Heart left ventricle (tissue), 16 donors: ENCODE measurements around the gene CHAT. TPM values are rescaled to one million over a fixed set of nuclear protein-coding genes. Genes with fewer than 3 reads are reported as not detected.

Experiments
- ATAC-seq, 4 donors: fragments of 200-7000 bp; cut with Tn5 transposase; one replicate each; pipeline ENCODE4 v1.9.1; 2020 to 2022; ENCODE audit warnings: moderate library complexity in 4 of 4, mild to moderate bottlenecking in 3 of 4, moderate number of reproducible peaks in 1 of 4
- DNase-seq, 5 donors: peaks; one replicate each; pipeline ENCODE4 v3.0.0-alpha.2; 2020
- H3K27ac ChIP-seq, 12 donors: fragments of 200-600 bp; sonication (generic) in 4 of 12; one replicate each; pipeline versions ENCODE4 v1.5.0 to v1.8.0; 2016 to 2022; ENCODE audit warnings: mild to moderate bottlenecking in 2 of 12
- H3K27me3 ChIP-seq, 9 donors: fragments of 200-600 bp; sonication (generic) in 2 of 9; one replicate each; pipeline versions ENCODE4 v1.5.1 to v1.8.0; 2016 to 2022; ENCODE audit warnings: mild to moderate bottlenecking in 3 of 9
- H3K36me3 ChIP-seq, 9 donors: fragments of 200-600 bp; sonication (generic) in 2 of 9; one replicate each; pipeline versions ENCODE4 v1.5.0 to v1.8.0; 2018 to 2022; ENCODE audit warnings: mild to moderate bottlenecking in 2 of 9
- H3K4me1 ChIP-seq, 12 donors: fragments of 200-600 bp; sonication (generic) in 4 of 12; one replicate each; pipeline versions ENCODE4 v1.5.0 to v1.8.0; 2016 to 2022; ENCODE audit warnings: mild to moderate bottlenecking in 3 of 12
- H3K4me3 ChIP-seq, 12 donors: fragments of 200-600 bp; sonication (generic) in 4 of 12; one replicate each; pipeline versions ENCODE4 v1.5.0 to v1.8.0; 2017 to 2022; ENCODE audit warnings: mild to moderate bottlenecking in 9 of 12, moderate library complexity in 4 of 12
- H3K9me3 ChIP-seq, 12 donors: fragments of 200-600 bp; sonication (generic) in 4 of 12; one replicate each; pipeline versions ENCODE4 v1.5.0 to v1.8.0; 2016 to 2022; ENCODE audit warnings: mild to moderate bottlenecking in 1 of 12
- POLR2A ChIP-seq, 2 donors: fragments of 450-650 bp; IDR thresholded peaks; one replicate each; pipeline ENCODE4 v1.6.1; 2017; ENCODE audit warnings: antibody characterized with exemption in 2 of 2, mild to moderate bottlenecking in 2 of 2, moderate library complexity in 2 of 2
- WGBS, 4 donors: extraction: QIAGEN DNeasy Blood & Tissue Kit in 2 of 4; methylation state at CpG; one replicate each; pipeline versions ENCODE4 v1.1.5 to v1.1.7; 2013 to 2018; 5-methylcytosine and 5-hydroxymethylcytosine counted together
- intact Hi-C, 10 donors: fragments of 100-400 bp; cut with DNase I; formaldehyde crosslinking; loops; one replicate each; pipeline versions ENCODE4 v1.11.1 to v1.14.2; 2022
- polyA plus RNA-seq, 2 donors: library from polyadenylated mRNA; stranded (reverse); fragments of 200-250 nt; gene quantifications; one replicate each; pipeline ENCODE4 v1.2.3, GENCODE V29; 2013
- total RNA-seq, 9 donors: library from RNA; depleted of rRNA in 2 of 9; stranded (reverse); fragments of >200 nt in 2 of 9; fragmentation: NEBNext Ultra II Directional in 3 of 9; extraction: Animal tissue kit (Norgen Biotek cat#: 25700) in 3 of 9; gene quantifications; one replicate each; pipeline versions ENCODE4 v1.1.0 to v1.2.4, GENCODE V29; 2016 to 2023
- TF ChIP-seq, protein P1 (sequence below), 12 donors: fragments of 200-600 bp; sonication (generic) in 4 of 12; IDR thresholded peaks; one replicate each; pipeline versions ENCODE4 v1.5.0 to v1.8.0; 2018 to 2022; ENCODE audit warnings: antibody characterized with exemption in 12 of 12, mild to moderate bottlenecking in 5 of 12
- donor health status: ischemic (EF 13 %, LVEDD 7.1; RV severe dilation, severe dysfunction).
- donor health status: healthy with polysubstance abuse.
- donor health status: DM: no; HTN: yes; CAD: no.
- donor health status: DM: no; HTN: no; CAD: no.
- donor health status: ischemic (EF 25% LVEDD 6.9; RV normal size, moderate dysfunction).
- donor health status: ischemic (EF 25% LVEDD 5.7; RV mildly dilated, moderate dysfunction).
- donor health status: healthy.
- donor health status: DM: yes; HTN: yes; CAD: no.
- donor health status: ischemic (EF 35%, LVEDD 5.7; RV mildly dilated, moderate dysfunction).
- donor health status: nonischemic (EF 11% LVEDD 7.7; RV severe dilation, severe dysfunction).
- donor health status: DM: yes; HTN: yes; CAD: no.
- donor health status: PGD.
- donor health status: ischemic (EF 29% LVEDD 5.4; RV normal size, mild dysfunction).
- donor health status: nonischemic (EF 23%, LVEDD 6.1; RV moderate dilation, normal function).

The CHAT gene
- total and polyA plus RNA-seq, 11 donors: not detected

DNA sequence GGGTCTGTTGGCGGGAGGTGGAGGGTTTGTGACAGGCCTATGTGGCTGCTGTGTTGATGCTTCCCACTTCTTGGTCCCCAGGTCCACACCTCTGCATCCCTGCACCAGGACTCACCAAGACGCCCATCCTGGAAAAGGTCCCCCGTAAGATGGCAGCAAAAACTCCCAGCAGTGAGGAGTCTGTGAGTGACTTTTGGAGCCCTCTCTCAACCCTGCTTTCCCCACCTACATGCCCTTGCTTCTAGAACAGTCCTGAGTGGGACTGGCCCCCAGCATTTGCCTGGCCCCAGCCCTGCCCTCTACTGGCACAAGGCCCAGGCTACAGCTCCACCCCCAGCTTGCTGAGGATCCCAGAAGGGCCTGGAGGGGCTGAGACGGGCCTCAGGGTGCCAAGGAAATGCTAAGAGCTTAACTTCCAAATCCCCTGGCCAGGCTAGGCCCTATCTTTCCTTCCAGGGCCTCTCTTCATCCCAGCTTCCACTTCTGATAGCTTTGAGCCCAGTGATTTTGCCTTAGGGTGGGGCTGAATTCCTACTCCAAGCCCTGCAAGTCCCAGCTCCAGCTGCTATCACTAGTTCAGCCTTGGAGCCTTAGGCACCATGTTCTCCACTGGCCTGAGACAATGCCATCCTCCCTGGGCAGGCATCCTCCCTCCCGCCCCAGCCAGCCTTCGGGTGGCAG lies 2.7 kb downstream of the CHAT start:
- TF ChIP-seq, protein P1, sequence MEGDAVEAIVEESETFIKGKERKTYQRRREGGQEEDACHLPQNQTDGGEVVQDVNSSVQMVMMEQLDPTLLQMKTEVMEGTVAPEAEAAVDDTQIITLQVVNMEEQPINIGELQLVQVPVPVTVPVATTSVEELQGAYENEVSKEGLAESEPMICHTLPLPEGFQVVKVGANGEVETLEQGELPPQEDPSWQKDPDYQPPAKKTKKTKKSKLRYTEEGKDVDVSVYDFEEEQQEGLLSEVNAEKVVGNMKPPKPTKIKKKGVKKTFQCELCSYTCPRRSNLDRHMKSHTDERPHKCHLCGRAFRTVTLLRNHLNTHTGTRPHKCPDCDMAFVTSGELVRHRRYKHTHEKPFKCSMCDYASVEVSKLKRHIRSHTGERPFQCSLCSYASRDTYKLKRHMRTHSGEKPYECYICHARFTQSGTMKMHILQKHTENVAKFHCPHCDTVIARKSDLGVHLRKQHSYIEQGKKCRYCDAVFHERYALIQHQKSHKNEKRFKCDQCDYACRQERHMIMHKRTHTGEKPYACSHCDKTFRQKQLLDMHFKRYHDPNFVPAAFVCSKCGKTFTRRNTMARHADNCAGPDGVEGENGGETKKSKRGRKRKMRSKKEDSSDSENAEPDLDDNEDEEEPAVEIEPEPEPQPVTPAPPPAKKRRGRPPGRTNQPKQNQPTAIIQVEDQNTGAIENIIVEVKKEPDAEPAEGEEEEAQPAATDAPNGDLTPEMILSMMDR (IDR thresholded peaks at IDR 0.05): no peak
- no peak for TF ChIP-seq POLR2A (IDR thresholded peaks at IDR 0.05)
- peaks cover 37 to 96% (median 68%) of the 10 kb centered on the region in 9 donors for H3K27me3 ChIP-seq
- no peak overlapping the region for H3K27ac ChIP-seq
- H3K36me3 ChIP-seq: no peaks in the 10 kb centered on the region
- no peak for DNase-seq
- intact Hi-C loops: no loop called here
- peaks cover 0 to 11% (median 0%) of the 10 kb centered on the region in 12 donors for H3K4me1 ChIP-seq
- no peak for ATAC-seq
- H3K4me3 ChIP-seq: no peak overlapping the region
- no peaks in the 10 kb centered on the region for H3K9me3 ChIP-seq
- 69 to 79% (median 70%) methylated on average over 6 of the region's 6 CpGs for WGBS, 4 donors

GRCh38 chr10:49617121-49618020 lies 3.5 kb downstream of the CHAT start:
- H3K4me3 ChIP-seq: no peak overlapping the region
- peaks cover 0 to 5% (median 0%) of the 10 kb centered on the region in 12 donors for H3K4me1 ChIP-seq
- intact Hi-C loops: no loop called here
- peaks cover 29 to 88% (median 60%) of the 10 kb centered on the region in 9 donors for H3K27me3 ChIP-seq
- ATAC-seq (no peak), DNase-seq (no peak)
- H3K36me3 ChIP-seq: no peaks in the 10 kb centered on the region
- H3K9me3 ChIP-seq: no peaks in the 10 kb centered on the region
- WGBS, 4 donors: 53 to 65% (median 56%) methylated on average over 7 of the region's 7 CpGs
- TF ChIP-seq POLR2A (IDR thresholded peaks at IDR 0.05): no peak
- TF ChIP-seq, protein P1 (IDR thresholded peaks at IDR 0.05): no peak
- no peak overlapping the region for H3K27ac ChIP-seq

DNA sequence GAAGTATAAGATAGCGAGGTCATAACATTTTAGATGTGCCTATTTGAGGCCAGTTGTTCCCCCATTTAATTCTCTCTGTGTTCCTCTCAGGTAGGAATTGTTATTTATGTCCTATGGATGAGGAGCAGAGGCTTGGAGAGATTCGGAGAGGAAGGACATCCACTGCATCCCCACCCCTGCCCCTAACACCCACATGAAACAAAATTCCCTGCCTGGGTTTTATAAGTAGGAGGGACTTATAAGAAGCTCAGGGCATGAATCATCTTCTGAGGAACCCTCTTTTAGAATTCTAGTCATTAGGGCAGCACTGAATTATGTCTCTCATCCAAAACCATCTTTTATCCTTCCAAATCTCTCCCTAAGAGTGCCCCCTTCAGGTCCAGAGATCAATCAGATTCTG lies 5.0 kb downstream of the CHAT start:
- DNase-seq (no peak), ATAC-seq (no peak)
- H3K36me3 ChIP-seq: no peaks in the 10 kb centered on the region
- intact Hi-C loops: no loop called here
- WGBS, 4 donors: 62 to 77% (median 69%) methylated on average over 2 of the region's 2 CpGs
- no peaks in the 10 kb centered on the region for H3K9me3 ChIP-seq
- no peak overlapping the region for H3K4me3 ChIP-seq
- no peak overlapping the region for H3K27ac ChIP-seq
- TF ChIP-seq, protein P1 (IDR thresholded peaks at IDR 0.05): no peak
- TF ChIP-seq POLR2A (IDR thresholded peaks at IDR 0.05): no peak
- H3K27me3 ChIP-seq: peaks cover 14 to 82% (median 45%) of the 10 kb centered on the region in 9 donors
- peaks cover 0 to 5% (median 0%) of the 10 kb centered on the region in 12 donors for H3K4me1 ChIP-seq

- Histone ChIP-seq H3K9me3 (no peaks in the 10 kb centered on the region), H3K4me3 (no peak overlapping the region), H3K36me3 (no peaks in the 10 kb centered on the region), H3K27me3 (peaks cover 8 to 81% (median 37%) of the 10 kb centered on the region in 9 donors), H3K27ac (no peak overlapping the region), H3K4me1 (peaks cover 0 to under 1% (median 0%) of the 10 kb centered on the region in 12 donors)
- DNase-seq: peak in 1 of 5 donors; percentile 28
- intact Hi-C loops: no loop called here
- no peak for TF ChIP-seq POLR2A (IDR thresholded peaks at IDR 0.05)
- TF ChIP-seq, protein P1 (IDR thresholded peaks at IDR 0.05): no peak
- WGBS, 4 donors: 56 to 61% (median 58%) methylated on average over 10 of the region's 10 CpGs
- no peak for ATAC-seq
Measured at GRCh38 chr10:49619613-49620012, 5.8 kb downstream of the CHAT start.
